ENCODE measurements around the gene PLA2G6.

DNA sequence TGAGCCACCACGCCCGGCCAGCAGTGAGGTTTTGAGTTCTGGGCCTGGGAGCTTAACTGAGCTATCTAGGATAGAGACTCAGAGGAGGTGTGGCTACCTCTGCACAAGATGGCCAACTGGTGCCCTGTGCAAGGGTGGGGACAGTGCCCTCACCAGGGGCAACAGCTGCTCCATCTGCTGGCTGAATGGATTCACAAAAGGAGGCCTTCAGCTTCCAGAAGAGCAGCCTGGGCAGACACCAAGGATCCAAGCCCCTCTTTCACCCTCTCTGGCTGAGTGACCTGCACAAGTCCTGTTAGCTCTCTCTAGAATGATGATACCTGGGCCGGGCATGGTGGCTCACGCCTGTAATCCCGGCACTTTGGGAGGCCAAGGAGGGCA, 37.6 kb downstream of the PLA2G6 start:
- TF ChIP-seq, protein P1, sequence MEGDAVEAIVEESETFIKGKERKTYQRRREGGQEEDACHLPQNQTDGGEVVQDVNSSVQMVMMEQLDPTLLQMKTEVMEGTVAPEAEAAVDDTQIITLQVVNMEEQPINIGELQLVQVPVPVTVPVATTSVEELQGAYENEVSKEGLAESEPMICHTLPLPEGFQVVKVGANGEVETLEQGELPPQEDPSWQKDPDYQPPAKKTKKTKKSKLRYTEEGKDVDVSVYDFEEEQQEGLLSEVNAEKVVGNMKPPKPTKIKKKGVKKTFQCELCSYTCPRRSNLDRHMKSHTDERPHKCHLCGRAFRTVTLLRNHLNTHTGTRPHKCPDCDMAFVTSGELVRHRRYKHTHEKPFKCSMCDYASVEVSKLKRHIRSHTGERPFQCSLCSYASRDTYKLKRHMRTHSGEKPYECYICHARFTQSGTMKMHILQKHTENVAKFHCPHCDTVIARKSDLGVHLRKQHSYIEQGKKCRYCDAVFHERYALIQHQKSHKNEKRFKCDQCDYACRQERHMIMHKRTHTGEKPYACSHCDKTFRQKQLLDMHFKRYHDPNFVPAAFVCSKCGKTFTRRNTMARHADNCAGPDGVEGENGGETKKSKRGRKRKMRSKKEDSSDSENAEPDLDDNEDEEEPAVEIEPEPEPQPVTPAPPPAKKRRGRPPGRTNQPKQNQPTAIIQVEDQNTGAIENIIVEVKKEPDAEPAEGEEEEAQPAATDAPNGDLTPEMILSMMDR (IDR thresholded peaks at IDR 0.05) = no peak
- TF ChIP-seq POLR2A (IDR thresholded peaks at IDR 0.05) (no peak), POLR2AphosphoS5 (IDR thresholded peaks at IDR 0.05; ENCODE audit: insufficient read depth in 1 of 2, low read depth in 1 of 2) (no peak)
